Rectal smooth muscle tissue (tissue), 1 donor: ENCODE measurements around the gene CHRNB1.
"Not testable (repeated sequence)": the region's sequence is repeated elsewhere in the genome, so short reads cannot be mapped to it uniquely, and the experiment has no call there.

ENCODE experiments used
- H3K27ac ChIP-seq: one replicate; pipeline ENCODE4 v1.7.0; 2013; ENCODE audit warnings: low read depth, low read length, inconsistent platforms
- H3K27me3 ChIP-seq: one replicate; pipeline ENCODE4 v1.7.0; 2013; ENCODE audit warnings: low read length; ENCODE audit not compliant: control insufficient read depth, insufficient read depth
- H3K36me3 ChIP-seq: one replicate; pipeline ENCODE4 v1.7.0; 2013; ENCODE audit warnings: low read length; ENCODE audit not compliant: control insufficient read depth, insufficient read depth
- H3K4me1 ChIP-seq: one replicate; pipeline ENCODE4 v1.7.0; 2013; ENCODE audit warnings: low read length; ENCODE audit not compliant: control insufficient read depth, insufficient read depth
- H3K4me3 ChIP-seq: one replicate; pipeline ENCODE4 v1.7.0; 2013; ENCODE audit warnings: low read length
- H3K9ac ChIP-seq: one replicate; pipeline ENCODE4 v1.7.0; 2013; ENCODE audit warnings: low read length

The CHRNB1 gene

GRCh38 chr17:7467498-7467897 is 22.6 kb downstream of the CHRNB1 start:
- peaks cover 8% of the 10 kb centered on the region for H3K4me1 ChIP-seq
- H3K4me3 ChIP-seq: no peak overlapping the region
- no peak overlapping the region for H3K9ac ChIP-seq
- H3K27me3 ChIP-seq: no peaks in the 10 kb centered on the region
- H3K36me3 ChIP-seq: peaks cover 11% of the 10 kb centered on the region
- H3K27ac ChIP-seq: peak overlapping the region; percentile 34

- Histone ChIP-seq H3K27ac (no peak overlapping the region), H3K9ac (no peak overlapping the region), H3K36me3 (peaks cover 7% of the 10 kb centered on the region), H3K4me1 (peaks cover 8% of the 10 kb centered on the region), H3K4me3 (no peak overlapping the region), H3K27me3 (no peaks in the 10 kb centered on the region)
Measured at GRCh38 chr17:7468290-7468689, 23.4 kb downstream of the CHRNB1 start.

- H3K27me3 ChIP-seq: no peaks in the 10 kb centered on the region
- no peak overlapping the region for H3K4me3 ChIP-seq
- H3K9ac ChIP-seq: no peak overlapping the region
- peaks cover 8% of the 10 kb centered on the region for H3K4me1 ChIP-seq
- no peak overlapping the region for H3K27ac ChIP-seq
- peaks cover 6% of the 10 kb centered on the region for H3K36me3 ChIP-seq
Measured at GRCh38 chr17:7468804-7469389, 24.0 kb downstream of the CHRNB1 start.

- not testable (repeated sequence) for H3K4me1 ChIP-seq, H3K36me3 ChIP-seq, H3K27ac ChIP-seq, H3K27me3 ChIP-seq, H3K4me3 ChIP-seq, H3K9ac ChIP-seq
Measured at GRCh38 chr17:7469843-7470242, 25.0 kb downstream of the CHRNB1 start.

GRCh38 chr17:7470457-7470973 is 25.7 kb downstream of the CHRNB1 start:
- not testable (repeated sequence) for H3K27me3 ChIP-seq, H3K4me3 ChIP-seq, H3K36me3 ChIP-seq, H3K9ac ChIP-seq, H3K27ac ChIP-seq
- peaks cover 10% of the 10 kb centered on the region for H3K4me1 ChIP-seq

GRCh38 chr17:7471729-7472128 is 26.9 kb downstream of the CHRNB1 start:
- Histone ChIP-seq H3K4me3 (no peak overlapping the region), H3K27me3 (no peaks in the 10 kb centered on the region), H3K27ac (no peak overlapping the region), H3K9ac (no peak overlapping the region), H3K4me1 (peaks cover 11% of the 10 kb centered on the region), H3K36me3 (no peaks in the 10 kb centered on the region)

GRCh38 chr17:7474767-7475166 is 29.9 kb downstream of the CHRNB1 start:
- H3K36me3 ChIP-seq, H3K9ac ChIP-seq, H3K27me3 ChIP-seq, H3K4me3 ChIP-seq: not testable (repeated sequence)
- Histone ChIP-seq H3K27ac (peak overlapping the region; percentile 99), H3K4me1 (peaks cover 16% of the 10 kb centered on the region)

- Histone ChIP-seq H3K9ac (no peak overlapping the region), H3K4me1 (peaks cover 21% of the 10 kb centered on the region)
Measured at GRCh38 chr17:7475764-7476422, 31.0 kb downstream of the CHRNB1 start.

GRCh38 chr17:7476494-7476893 is 31.6 kb downstream of the CHRNB1 start:
- Histone ChIP-seq H3K9ac (no peak overlapping the region), H3K36me3 (no peaks in the 10 kb centered on the region), H3K4me1 (peaks cover 21% of the 10 kb centered on the region), H3K27ac (peak overlapping the region; percentile 99), H3K27me3 (no peaks in the 10 kb centered on the region), H3K4me3 (peak overlapping the region; percentile 35)

More at GRCh38 chr17:7475764-7476422, 31.0 kb downstream of the CHRNB1 start:
- Histone ChIP-seq H3K4me3 (no peak overlapping the region), H3K27ac (peak overlapping the region; percentile 99), H3K36me3 (no peaks in the 10 kb centered on the region), H3K27me3 (no peaks in the 10 kb centered on the region)

- Histone ChIP-seq H3K4me1 (peaks cover 21% of the 10 kb centered on the region), H3K27me3 (no peaks in the 10 kb centered on the region), H3K4me3 (peak overlapping the region; percentile 88), H3K36me3 (no peaks in the 10 kb centered on the region), H3K27ac (peak overlapping the region; percentile 99), H3K9ac (no peak overlapping the region)
Measured at GRCh38 chr17:7476951-7477350, 32.1 kb downstream of the CHRNB1 start.

- Histone ChIP-seq H3K27me3 (no peaks in the 10 kb centered on the region), H3K9ac (peak overlapping the region; percentile 16), H3K27ac (peak overlapping the region; percentile 99), H3K4me3 (peak overlapping the region; percentile 88), H3K36me3 (no peaks in the 10 kb centered on the region), H3K4me1 (peaks cover 21% of the 10 kb centered on the region)
Measured at GRCh38 chr17:7477392-7478275, 32.8 kb downstream of the CHRNB1 start.
